HG03095 (cell line): ENCODE measurements around the gene METTL14.

Experiments used
- ATAC-seq: cut with Tn5 transposase; IDR thresholded peaks from one replicate; pipeline ENCODE4 v1.9.1; 2021; ENCODE audit warnings: moderate library complexity; ENCODE audit not compliant: unreplicated experiment

METTL14 gene

DNA sequence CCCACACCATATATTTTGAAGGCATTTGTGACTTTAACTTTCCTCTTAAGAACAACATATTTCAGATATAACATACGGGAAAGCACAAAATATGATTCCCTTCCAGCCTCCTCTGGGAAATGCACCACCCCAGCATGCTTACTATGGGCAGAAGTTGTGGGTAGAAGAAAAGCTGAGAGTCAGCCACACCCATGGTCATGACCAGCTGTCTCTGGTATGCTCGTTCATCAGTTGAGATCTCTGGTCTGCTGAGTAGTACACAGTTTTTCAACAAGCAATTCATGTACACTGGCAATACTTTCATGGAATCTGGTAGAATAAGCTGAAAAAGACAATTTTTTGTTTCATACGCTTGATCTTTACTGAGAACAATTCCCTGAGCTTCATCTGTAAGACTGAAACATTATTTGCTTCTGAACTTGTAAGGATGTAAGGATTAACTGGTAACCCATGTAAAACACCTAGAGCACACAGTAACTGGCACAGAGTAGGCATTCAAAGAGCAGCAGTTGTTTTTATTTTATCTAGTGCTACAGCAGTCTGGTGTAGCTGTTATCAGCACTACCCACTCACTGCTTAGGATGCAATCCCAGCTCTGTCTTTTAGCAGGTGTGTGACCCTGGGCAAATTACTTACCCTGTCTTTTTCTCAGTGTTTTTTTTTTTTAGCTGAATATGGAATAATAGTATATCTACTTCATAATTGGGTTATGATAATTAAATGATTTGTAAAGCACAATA lies 47.6 kb downstream of the METTL14 start:
- no peak for ATAC-seq

DNA sequence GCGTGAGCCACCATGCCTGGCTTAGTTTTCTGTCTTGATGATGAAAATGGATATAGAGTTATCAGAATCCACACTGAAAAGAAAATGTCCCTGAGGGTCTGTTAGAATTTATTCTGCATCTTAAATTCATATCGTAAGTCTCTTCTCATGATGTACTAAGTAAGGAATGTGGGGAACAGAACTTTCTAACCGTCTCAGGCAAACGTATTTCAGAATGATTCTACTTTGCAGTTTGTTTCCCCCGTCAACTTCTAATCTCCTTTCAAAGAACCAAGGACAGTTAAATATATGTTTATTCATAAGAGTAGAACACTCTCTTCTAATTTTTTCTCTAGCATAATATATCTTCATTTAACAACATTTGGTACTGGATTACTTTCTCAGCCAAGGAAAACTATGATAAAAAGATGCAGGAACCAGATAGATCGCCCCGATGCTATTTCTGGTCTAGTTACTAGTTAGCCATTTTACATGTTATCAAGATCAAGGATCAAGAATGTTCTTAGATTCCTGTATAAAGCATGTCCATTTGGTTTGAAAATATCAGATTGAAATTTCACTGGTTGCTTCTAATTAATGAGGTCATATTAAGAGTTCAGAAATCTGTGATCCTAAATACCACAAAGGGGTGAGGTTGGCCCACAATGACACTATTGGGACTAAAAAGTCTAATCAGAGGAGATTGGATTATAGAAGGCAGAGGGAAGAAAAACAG lies 49.5 kb downstream of the METTL14 start:
- ATAC-seq = no peak

DNA sequence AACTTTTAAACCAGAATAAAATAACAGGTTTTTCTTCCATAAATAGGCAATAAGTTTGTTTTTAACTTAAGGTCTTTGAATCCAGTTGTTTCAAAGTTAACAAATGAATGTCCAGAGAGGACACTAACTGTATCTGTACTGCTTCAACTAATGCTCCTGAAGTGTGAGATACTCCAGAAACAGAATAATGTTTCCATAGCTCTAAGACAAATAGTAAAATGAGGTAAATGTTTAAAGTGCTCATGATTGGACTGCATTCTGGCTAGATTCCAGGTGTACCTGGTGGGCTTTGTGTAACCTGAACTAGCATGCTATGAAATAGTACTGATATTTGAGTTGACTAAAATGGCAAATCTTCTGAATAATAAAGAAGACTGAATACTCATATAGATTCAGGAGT lies 51.7 kb downstream of the METTL14 start:
- no peak for ATAC-seq

DNA sequence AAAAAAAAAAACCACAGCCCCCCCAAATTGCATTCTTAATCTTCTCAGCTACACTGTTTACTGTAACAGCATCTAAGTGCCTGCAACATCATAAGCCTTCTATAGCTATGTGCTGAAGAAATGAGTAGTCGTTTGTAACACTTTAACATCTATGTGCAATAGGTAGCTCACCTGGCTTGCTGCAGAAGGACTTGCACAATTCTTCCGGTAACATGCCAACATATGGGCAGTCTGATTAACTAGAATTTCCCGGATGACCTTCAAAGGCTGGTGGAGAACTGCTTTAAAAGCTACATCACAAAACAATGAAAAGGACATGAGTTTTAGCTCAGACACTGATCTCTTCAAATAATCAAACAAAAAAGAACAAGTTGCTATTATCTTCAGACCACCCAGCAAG lies 52.9 kb downstream of the METTL14 start:
- ATAC-seq = no peak

DNA sequence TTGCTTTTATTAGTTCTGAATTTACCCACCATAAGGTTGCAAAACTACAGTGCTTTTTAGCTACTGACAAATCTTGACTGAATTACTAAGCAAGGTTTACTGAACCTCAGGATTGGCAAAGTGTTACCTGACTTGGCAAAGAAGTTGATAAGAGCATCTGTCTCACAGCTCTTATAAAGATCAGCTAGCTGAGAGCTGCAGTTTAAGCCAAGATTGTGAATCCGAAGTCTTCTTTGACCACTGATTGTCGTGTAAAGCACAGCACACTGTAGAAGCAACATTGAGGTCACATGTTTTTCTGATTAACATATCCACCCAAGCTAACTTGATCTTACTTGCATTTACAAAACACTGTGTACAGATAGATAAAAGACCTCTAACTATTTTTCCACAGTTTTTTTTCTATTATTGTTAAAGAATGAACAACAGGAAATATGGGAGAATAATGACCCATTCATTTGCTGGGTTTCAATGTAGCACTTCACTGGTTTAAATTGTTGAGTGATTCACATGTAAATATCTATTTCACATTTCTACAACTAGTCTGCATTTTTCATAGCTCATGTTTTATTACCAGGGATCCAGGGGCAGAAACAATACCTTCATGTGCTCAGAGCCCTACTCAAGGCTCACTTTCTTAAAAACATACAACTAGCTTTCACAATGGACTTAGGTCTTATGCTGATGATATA lies 54.0 kb downstream of the METTL14 start:
- ATAC-seq = no peak

DNA sequence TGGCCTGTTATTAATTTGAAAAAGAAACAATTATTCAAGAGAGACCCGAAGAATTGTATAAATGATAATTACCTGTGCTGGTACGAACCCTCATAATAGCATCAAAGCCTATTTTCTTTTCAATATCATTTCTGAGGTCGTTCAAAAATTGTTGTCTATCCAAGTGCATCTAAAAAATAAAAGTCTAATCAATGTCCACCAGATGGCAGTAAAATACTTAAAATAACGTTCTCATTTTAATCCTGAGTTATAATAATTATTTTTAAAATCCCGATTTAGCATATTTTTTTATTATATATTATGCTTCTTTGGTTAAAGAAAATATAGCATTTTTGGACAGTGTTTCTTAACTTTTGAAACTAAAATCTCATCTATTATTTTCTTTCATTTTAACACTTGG lies 55.7 kb downstream of the METTL14 start:
- ATAC-seq = no peak

DNA sequence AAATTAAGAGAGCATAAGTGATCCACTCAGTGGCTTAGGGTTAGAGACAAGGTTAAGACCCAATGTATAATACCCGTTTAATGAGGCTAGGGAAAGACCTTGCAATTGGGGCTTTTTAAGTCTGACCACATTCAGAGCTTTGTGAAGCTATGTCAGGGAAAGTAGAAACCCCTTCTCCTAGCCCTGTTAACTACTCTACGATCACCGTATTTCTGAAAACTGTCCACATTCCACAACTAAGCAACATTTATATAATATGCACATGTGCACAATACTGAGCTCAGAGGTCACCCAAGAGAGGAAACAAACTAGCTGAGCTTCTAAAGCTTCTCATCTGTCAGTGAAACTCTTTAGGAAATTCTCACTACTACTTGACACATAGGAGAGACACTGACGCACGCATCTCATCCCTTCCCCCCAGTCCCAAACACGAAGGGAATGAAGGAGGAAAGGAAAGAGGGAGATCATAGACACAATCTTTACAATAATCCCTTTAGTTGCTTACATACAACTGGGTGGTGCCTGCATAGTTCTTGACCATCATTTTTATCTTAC lies 56.2 kb downstream of the METTL14 start:
- no peak for ATAC-seq

DNA sequence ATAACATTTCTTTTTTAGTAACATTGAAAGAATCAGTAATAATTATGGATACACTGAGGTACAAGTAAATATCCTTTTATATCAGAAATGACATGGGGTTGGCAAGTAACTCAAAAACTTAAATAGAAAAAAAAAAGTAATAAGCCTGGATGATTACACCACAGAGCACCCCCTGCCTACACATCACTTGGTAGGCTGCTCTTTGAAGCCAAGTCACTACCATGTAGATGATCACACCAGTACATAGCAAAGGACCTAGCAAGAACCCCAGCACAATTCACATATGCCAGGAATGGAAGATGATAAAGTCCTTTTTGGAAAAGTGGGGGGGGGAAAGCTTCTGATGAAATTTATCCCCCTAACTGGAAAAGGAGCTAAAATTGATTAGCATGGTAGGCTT lies 56.9 kb downstream of the METTL14 start:
- no peak for ATAC-seq

DNA sequence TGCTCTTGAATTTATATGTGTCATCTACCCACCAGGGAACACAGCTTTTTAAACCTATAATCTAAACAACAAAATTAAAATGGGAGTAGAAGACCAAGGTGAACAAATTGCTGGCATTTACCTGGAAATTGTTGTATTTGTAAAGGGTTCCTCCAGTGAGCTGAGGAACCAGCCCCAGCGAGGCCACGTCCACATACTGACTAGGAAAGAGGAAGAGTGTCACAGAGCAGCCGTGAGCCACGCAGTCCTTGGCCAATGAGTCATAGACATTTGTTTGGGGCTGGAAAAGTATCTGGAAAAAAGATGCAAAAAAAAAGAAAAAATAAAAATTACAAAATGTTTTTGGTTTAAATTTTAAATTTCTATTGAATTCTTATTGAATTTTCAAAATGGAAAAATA lies 58.7 kb downstream of the METTL14 start:
- no peak for ATAC-seq

DNA sequence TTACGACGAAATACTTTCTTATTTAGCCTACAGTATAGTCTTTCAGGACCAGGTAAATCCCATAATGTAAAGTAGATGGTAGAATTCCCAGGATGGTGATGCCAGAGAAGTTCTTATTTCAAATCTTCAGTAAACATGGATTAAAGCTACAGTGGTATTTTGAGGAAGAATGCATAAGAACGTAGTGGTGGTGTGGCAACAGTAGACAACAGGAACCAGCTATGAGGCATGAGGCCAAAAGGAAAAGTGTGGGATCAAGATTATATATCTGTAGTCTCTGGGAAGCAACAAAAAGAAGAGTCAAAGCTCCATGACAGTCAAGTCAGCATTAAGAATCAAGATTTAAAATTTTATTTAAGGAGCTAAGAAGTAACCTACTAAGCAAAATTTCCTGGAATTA lies 60.2 kb downstream of the METTL14 start:
- no peak for ATAC-seq

DNA sequence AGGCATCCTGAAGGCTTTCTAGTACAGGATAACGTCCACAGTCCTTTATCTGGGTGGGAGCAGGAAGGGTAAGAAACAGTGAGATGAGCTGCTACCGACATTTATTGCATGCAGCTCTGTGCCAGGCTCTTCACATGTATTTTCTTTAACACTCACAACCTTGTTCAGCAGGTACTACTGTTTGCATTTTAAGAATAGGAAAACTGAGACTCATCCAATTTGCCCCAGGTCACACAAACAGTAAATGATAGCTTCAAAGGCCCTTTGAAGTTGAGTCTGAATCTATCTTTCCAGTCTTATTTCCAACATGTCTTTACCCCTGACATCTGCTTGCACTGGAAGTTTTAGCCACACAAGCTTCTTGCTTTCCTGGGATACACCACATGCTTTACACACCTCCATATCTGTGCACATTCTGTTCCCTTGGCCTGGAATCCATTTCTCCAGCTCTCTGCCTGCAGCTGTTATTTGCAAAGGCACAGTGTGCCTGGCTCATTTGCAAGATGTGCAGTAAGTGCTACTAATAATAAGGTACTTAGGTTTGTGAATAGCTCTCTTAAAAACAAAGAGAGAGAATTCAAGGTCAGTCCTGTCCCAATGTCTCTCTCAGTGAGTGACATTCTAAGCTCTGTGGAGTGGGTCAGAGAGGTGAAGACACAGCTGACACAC lies 61.2 kb downstream of the METTL14 start:
- ATAC-seq = no peak

DNA sequence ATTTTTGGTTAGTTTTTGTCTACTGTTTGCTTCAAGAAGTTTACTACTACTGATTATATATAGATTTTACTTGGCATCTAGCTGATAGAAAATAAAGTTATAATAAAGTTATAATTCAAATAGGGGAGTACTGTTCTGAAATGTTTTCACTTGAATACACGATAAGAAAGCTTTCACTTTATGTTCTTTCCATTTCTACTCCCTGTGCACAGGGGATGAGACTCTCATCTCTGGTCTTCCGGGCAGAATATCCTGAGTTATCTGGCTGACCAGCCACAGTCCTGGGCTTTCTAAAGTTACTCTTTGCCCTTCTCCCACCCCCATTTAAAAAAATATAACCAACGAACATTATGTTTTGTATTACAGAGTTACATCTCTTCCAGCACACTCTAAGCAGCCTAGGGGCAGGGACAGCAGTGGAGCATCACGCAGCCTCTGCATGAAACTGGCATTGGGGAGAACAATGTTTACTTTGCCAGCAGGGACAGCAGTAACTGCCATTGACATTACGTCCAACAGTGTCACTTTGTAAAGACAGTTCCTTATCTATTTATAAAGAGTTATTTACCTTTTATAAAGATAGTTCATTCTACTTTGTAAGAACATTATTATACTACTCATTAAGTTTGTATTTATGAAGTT lies 64.3 kb downstream of the METTL14 start:
- no peak for ATAC-seq

DNA sequence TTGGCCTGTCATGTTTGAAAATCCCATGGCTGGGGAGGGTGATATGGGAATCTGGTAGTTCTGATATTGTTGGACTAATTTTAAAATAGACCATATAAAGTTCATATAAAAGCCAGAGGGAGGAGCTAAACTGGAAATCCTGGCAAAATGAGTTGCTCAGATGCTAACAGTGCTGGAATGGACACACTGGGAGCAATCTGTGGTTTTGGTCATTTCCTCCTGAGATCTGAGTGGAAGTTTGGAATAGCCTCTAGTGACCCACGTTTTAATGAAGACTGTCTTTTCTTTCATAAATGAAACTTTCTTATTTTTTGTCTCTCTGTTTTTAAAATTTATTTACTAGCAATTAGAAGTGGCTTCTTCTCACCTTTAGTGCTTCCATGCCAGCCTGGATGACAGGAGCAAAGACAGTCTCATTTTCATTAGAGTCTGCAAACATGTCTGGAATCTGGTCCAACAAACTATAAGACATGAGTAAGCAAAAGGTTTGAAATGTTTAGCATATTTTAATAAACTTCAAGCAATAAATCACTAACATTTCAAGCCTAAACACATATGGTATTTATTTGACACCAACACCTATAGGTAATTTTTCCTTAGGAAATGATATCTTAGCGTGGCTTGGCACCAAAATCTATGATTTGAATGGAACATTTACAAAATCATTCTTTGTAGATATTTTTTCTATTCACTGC lies 66.6 kb downstream of the METTL14 start:
- no peak for ATAC-seq

DNA sequence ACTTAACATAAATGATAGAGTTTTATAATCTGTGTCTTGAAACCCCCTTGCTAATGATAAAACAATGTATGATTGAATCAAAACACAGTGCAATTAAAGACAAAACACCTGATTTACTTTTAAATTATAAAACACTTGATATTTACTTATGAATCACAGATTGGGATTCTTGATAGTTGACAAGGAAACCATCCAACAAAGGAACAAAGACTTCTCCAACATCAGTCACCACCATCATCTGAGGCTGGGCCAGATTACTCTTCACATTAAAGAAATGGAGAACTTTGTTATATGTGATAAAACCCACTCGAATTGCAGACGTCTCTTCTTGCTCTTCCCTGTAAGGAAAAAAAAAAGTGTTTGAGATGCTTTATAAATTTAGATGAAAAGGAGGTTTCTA lies 67.4 kb downstream of the METTL14 start:
- ATAC-seq = no peak

DNA sequence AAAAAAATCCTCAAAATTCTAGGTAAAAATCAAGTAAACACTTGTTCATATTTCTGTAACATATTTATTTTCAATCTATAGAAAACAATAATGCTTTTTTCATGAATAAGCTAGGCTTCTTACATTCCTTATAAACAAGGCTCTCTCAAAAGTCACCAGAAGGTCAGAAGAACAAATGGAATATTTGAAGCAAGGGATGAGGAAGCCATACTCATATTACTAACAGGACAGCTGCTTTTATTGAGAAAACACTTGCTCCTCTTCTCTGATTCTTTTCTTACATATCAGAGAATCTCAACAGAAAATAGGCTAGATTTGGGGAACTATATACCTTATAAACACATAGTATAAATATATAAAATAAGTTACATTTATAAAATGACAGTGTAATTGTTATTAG lies 67.9 kb downstream of the METTL14 start:
- ATAC-seq = no peak

DNA sequence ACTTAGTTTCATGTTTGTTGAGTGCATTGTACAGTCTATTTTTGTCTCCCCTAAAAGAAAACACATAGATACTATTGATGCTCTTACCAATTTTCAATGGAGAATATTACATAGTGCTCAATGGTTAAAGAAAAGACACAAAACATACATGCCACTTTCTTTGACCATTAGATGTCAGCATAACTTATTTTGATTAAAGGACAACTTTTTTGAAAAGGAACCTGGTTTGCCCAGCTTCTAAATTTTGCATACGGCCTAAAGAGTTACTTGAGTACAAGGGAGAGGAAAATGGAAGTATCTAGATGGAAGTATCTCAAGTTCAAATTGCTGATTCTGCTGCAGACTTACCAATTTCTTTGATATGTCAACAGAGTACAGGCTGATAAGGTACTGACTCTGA lies 68.5 kb downstream of the METTL14 start:
- no peak for ATAC-seq

DNA sequence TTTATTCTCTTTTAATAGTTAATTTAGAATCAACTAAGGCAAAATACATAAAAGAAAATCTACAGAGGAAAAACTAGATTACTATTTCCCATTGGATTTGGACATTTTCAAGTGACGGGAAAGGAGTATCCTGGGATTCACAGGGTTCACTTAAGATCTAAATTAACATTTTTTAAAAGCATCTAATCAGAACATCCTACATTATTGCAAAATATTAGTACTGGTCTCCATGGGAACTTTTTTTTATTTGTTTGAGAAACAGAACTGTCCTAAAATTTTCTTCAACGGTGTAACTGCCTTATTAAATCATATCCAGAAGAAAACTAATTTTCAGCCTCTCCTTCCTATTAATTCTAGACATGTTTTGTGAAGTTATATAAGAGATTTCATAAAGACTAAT lies 69.7 kb downstream of the METTL14 start:
- no peak for ATAC-seq

DNA sequence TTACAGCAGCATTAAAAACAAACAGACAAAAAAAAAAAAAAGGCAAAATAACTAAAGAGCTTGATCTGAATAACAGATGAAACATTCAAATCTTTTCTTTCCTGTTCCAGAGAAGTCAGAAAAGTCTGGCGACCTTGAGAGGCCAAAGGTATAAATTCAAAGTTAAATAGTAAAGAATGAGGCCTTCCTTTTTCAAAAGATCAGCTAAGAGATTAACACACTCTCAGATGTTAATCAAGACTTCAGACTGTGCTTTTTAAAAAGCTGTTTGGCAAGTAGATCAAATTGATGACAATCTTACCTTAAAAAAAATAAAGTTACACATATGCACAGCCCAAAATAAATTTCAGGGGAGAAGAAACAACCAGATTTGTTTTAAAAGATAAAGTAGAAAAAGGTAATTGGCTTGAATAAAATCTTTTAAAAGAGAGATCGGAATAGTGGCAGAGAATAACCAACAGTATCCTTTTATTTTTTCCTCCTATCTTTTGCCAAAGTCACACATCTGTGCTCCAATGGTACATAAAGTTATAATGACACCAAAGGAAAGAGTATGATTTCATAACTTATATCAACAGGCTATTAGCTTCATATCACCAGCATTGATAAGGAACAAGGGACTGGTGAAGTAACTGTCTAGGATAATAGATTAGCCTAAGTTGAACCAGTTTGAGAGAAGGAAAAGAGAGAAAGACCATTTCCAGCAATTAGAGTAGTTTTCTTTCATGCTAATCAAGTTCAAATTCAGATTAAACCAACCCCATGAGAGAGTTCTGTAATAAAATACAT lies 70.4 kb downstream of the METTL14 start:
- ATAC-seq = no peak

DNA sequence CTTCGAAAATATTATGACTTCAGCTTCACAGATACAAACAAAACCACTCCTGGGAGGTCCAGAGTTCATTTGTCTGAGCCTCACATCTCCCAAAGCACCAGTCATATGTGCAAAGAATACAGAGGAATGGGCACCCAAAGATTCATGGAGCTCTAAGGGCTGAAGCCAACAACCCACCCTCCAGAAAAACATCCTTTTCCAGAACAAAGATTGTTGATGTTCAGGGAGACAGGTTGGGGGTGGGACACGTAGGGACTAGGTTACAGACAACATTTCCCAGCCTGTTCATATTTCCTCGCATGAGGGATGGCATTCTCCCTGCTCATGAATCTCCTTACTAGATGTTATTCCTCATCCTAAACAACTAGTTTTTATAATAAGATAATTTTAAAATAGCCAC lies 71.2 kb downstream of the METTL14 start:
- ATAC-seq = no peak
